ENCODE results near the gene THSD8. TPM values are rescaled to one million over a fixed set of nuclear protein-coding genes. Genes with fewer than 3 reads are reported as not detected.

THSD8 gene
- total and polyA plus RNA-seq, 2 of the 8 experiments (the other 6 are each of a cell fraction or from before 2014, with no cell fraction given), result 8.2 to 42.3 TPM

- TF ChIP-seq USF2 (IDR thresholded peaks at IDR 0.05; ENCODE audit: low read length), result peak; percentile 34; the same call in 1 of the 2 replicates
- peak; percentile 66 for TF ChIP-seq MAX (IDR thresholded peaks at IDR 0.05)
- 0 out of 2 replicates have a peak, but pooled peaks have one; percentile 32 for TF ChIP-seq TEAD4 (IDR thresholded peaks at IDR 0.05; ENCODE audit: low read depth, low read length)
- TF ChIP-seq TAF1 (IDR thresholded peaks at IDR 0.05; ENCODE audit: low read depth, low read length), result no peak
- peak; percentile 100 for TF ChIP-seq RAD21 (IDR thresholded peaks at IDR 0.05 in 1 of 2, conservative IDR thresholded peaks at IDR 0.05 in 1 of 2; ENCODE audit: low read depth in 2 of 2, low read length in 2 of 2)
- TF ChIP-seq ATF2 (IDR thresholded peaks at IDR 0.05; ENCODE audit: low read length), result peak; percentile 67
- TF ChIP-seq SIN3A (conservative IDR thresholded peaks at IDR 0.05 in 1 of 2, IDR thresholded peaks at IDR 0.05 in 1 of 2; ENCODE audit: low read depth in 1 of 2, low read length in 2 of 2), result peak in 1 of 2 experiments; percentile 90; a peak in 2 of 4 replicates
- TF ChIP-seq CEBPB (IDR thresholded peaks at IDR 0.05; ENCODE audit: low read depth, low read length), result peak; percentile 41; the same call in 1 of the 2 replicates
- no peak for TF ChIP-seq SIX5 (IDR thresholded peaks at IDR 0.05; ENCODE audit: low read depth, low read length)
Measured at GRCh38 chr19:12796146-12797071, 5.5 kb upstream of the THSD8 start (continued).

All from H1 (cell line).